MM.1S (cell line): ENCODE measurements around the gene LRPAP1.
"Not testable (repeated sequence)": the region's sequence is repeated elsewhere in the genome, so short reads cannot be mapped to it uniquely, and the experiment has no call there.

ENCODE experiments used
- CTCF ChIP-seq: fragments of 300-600 bp; sonication (generic); IDR thresholded peaks from 2 replicates; pipeline ENCODE4 v1.5.1; 2016; ENCODE audit warnings: antibody characterized with exemption, low read length, mixed read lengths
- EZH2 ChIP-seq: fragments of 300-600 bp; sonication (generic); optimal IDR thresholded peaks from 2 replicates; pipeline ENCODE3; 2017; ENCODE audit warnings: low read depth, mild to moderate bottlenecking, antibody characterized with exemption, low read length, mixed read lengths

DNA sequence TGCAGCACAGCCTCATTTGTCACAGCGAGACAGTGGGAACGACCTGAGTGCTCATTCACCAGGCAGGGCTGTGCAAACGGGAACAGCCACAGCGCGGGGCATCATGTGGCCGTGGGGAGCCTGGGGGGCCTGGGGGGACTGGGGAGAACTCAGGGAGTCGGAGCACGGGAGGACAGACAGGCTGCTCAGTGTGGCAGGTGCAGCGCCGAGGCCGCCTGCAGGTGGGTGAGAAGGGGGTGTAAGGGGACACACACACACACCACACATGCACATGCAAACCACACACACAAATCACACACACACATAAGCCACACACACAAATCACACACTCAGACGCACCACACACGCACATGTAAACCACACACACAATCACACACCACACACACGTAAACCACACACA lies 34.5 kb upstream of the LRPAP1 start:
- TF ChIP-seq EZH2, CTCF: not testable (repeated sequence)
